GM21447 (cell line): ENCODE data around the gene KCNK17.

Source experiments
- ATAC-seq: cut with Tn5 transposase; IDR thresholded peaks from one replicate; pipeline ENCODE4 v1.9.1; 2021; ENCODE audit not compliant: unreplicated experiment

KCNK17 gene

DNA sequence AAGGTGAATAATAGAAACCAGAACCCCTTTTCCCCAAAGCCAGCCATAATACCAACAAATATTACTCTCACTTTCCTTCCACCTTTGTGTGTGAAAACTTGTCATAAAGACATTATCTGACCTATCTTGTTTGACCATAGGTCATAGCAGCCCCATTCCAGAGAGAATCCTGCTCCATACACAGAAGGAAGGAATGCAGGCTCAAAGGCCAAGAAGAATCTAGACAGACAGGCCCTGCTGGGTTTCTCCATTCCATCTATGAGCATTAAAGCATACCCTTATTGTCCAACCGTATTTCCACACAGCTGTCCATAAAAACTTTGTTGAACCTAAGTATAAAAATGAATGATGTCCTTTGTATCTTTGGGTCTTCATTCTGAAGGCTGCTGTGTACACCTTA, 44.3 kb downstream of the KCNK17 start:
- no peak for ATAC-seq

DNA sequence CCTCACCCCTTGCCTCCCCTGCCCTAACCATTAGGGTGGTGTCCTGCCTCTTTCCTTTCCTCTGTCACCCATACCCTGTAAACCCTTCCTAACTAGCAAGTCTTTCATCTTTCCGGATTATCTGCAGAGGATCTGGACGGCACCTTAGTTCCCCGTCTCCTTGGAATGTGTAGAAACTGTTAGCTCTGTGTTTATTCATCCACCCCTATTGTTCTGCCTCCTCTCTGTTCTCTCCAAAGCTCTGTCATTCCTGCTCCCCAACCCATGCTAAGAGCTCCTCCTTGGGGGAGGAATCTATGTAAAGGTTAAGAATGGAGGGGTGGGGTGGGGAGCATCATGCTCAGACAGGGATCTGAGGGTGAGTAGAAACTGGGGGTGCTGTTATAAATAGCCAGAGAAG, 45.5 kb downstream of the KCNK17 start:
- no peak for ATAC-seq

DNA sequence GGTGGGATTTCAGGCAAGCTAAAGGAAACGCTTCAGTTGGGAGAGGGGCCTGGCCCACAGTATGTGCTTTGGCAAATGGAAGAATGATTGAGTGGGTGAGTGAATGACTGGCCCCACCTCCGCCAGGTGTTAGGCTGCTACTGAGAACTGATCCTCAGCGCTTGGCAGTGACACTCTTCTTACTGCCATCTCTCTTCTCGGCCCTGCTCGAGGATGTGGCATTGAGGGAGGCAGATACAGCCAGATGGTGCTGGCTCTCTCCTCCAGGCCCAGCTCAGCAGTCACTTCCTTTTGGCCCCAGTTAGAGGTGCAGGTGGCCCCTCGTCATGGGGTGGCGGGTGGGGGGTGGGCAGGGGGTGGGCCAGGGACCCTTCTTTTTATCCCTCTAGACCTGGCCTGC, 46.0 kb downstream of the KCNK17 start:
- ATAC-seq: no peak

DNA sequence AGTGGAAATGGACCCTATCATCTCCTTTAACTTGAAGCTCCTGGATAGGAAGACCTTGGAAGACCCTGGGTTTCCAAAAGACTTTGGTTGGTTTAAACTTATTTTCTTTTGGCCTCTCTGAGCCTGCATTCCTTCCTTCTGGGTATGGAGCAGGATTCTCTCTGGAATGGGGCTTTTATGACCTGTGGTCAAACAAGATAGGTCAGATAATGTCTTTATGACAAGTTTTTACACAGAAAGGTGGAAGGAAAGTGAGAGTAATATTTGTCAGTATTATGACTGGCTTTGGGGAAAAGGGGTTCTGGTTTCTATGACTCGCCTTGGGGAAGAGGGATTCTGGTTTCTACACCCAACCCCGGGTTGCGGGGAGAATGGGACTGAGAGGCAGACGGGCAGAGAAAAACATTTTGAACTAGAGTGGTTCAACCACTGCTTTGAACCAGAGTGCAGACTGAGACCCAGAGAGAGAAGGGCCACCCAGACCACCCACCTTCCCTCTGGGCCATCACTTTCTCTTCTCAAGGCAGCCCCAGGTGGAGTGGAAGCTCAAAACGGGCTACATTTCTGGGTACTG, 47.4 kb downstream of the KCNK17 start:
- ATAC-seq: no peak

DNA sequence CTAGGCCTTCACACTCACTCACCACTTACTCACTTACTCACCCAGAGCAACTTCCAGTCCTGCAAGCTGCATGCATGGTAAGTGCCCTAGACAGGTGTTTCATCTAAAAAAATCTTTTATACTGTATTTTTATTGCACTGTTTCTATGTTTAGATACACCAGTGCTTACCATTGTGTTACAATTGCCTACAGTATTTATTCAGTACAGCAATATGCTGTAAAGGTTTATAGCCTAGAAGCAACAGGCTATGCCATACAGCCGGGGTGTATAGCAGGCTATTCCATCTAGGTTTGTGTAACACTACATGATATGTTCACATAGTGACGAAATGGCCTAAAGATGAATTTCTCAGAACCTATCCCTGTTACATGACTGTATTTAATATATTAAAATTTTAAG, 47.8 kb downstream of the KCNK17 start:
- ATAC-seq: no peak

DNA sequence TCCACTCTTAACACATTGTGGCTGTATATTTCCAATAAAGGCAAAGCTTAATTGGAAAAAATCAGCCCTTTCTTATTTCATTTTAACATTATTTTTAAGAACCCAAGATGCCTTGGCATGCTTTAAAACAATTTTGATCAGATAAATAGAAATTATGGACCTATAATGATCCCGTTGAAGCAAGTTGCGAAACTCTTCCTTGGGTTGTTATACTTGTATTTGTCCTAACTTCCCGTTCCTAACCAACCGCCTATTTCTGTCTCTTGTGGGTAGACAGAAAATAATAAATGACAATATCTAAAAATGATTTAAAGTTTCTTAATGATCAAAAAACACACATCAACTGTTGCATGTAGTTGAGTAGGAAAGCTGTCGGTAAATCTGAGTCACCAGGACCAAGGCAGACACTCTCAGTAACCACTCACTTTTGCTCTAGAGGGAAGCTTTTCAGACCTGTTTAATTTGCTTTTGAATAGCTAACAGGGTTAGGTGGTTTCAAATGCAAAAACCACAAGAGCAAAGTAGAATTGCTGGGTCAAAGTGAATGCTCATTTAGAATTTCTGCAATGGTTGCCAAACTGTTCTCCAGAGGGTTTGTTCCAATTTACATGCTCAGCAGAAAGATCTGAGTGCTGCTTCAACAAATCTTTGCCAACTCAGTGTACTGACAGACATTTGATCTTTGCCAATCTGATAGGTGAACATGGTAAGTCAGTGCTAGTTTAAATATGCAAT, 50.7 kb downstream of the KCNK17 start:
- ATAC-seq: no peak

DNA sequence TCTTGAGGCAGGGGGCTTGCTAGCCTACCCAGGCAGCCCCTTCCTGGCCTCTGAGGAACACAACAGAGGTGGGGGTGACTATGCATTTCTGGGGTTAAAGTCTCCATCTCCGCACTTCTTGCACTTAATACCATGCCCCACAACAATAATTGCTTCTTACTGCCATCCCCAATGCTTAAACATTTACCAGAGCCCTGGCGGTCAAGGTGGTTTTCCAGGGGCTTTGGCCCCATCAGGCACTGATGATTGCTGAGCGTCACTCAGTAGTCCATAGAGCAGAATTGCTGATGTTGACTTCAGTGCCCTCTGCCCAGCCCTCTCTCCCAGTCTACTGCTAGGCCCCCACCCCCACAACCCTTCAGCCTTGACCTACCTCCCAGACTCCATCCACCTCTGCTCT, 52.5 kb downstream of the KCNK17 start:
- ATAC-seq: no peak

DNA sequence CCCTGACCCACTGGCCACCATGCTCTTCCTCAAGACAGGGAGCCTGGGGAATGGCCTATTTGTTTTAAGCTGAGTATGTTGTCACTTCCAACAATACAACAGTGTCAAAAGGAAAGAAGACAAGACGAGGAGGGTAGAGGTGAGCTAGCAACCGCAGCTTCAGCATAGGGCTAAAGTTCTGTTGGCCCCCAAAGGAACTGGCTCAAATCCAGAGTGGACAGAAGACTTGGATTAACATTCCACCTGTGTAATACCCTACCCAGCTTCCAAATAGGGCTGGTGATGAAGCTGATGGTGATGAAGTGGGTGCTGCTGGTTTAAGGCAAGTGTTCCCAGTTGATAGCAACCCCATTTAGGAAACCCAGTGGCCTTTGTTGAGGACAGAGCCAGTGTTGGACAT, 53.3 kb downstream of the KCNK17 start:
- ATAC-seq: no peak

DNA sequence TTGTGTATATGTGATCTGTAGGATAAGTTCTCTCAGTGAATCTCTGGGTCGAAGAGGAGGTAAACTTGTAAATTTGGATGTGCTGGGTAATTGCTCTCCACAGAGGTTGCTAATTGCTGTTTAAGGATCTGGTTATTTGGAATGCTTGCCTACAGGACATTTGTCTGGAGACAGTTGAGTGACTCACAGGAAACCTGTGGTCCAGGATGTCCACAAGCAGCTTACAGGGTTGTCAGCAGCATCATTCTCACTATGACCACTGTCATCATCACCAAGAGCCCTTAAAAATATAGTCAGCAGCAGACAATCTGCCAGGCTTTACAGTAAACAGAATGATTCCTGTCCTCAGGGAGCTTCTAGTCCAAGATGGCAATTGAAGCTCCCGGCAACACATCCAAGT, 53.8 kb downstream of the KCNK17 start:
- no peak for ATAC-seq

DNA sequence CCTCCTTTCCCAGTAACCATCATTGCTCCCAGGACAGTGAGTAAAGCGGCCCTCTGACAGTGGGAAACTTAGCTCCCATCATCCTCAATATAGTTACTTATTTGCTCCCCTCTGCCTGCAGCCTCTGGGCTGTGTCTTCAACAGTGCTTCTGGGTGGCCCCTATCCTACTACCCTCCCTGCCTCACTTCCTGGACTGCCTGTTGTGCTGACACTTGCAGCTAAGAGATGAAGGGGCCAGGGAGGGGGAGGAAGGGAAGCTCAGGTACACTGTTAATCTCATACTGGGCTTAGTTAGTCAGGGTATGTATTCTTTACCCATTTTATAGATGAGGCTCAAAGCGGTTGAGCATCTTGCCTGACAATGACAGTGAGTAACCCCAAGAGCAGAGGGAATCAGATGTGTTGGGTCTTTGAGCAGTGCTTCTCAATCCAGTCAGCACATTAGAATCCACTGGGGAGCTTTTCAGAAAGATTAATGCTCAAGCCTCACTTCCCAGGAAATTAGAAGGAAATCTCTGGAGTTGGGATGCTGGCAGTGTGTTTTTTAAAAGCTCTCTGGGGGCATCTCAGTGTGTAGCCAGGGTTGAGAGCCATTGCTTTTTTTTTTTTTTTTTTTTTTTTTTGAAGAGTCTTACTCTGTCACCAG, 57.8 kb downstream of the KCNK17 start:
- ATAC-seq: no peak

DNA sequence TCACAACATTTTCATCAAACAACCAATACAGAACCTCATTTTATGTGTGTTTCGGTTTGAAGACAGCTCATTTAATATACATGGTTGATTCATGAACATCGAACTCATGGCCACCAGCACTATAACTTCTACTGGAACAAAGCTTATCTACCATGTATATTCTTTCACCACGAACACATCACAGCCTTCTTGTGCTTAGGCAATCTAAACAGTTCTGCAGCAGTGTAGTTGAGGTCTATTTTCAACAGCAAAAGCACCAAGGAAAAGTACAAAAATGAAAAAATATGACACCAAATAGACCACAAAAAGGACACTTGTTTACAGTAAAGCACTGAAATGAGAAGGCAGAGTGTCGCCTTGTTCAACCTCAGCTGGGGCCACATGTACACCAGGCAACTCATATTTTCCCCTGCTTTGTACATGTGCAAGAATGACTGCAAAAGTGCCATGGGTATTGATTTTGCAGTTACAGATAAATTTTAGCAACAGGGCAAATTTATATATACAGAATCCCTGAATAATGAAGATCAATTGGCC, 59.2 kb downstream of the KCNK17 start:
- no peak for ATAC-seq

DNA sequence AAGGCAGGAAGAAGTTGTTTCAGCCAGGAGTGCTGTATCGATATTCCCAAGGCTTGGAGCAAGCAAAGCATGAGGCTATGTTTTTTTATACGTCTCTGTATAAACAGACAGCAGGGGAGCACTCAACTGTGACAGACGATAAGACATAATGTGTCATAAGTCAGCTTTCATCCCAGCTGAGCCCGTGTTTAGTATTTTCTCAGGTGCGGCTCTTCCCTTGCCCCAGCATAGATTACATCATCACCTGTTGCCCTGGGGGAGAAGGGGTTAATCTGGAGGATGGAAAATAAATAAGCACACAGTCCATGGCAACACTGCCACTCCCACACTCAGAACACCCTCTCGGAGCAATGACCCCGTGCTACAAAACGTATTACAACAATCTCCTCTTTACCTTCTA, 62.8 kb downstream of the KCNK17 start:
- no peak for ATAC-seq

DNA sequence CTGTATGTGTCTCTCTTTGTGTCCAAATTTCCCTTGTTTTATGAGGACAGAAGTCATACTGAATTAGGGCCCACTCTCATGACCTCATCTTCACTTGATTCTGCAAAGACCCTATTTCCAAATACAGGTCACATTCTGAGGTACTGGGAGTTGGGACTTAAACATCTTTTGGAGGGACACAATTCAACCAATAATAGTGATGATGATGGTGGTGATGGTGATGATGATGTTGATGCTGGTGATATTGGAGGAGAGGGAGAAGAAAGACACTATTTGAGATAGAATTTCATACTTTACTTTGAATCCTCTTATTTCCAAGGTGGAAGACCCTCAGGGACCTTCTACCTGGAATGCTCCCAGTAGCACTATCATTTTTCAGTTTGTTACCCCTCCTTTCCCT, 63.7 kb downstream of the KCNK17 start:
- no peak for ATAC-seq

DNA sequence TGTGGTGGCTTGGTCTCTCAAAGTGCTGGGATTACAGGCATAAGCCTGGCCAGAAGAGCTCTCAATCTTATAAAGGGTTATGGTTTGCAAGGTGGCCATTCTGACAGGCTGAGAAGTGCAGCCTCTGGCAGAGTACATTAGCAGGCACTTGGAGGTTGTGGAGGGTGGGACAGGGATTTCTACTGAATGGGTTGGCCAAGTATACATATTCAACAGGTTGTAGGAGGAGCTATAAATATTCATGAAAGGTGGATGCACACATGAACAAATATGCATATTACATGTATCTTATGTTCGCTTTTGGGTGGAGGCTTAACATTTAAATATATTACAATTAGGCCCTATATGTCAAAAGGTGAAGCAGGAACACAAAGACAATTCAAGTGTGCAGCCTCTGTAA, 64.9 kb downstream of the KCNK17 start:
- ATAC-seq: no peak
